HEK293 (cell line): Measurements from ENCODE around the gene VASP.

Experiments used
- CTCF ChIP-seq: fragments of 450-650 bp; formaldehyde crosslinking; IDR thresholded peaks from 2 replicates; pipeline ENCODE4 v1.5.1; 2016; ENCODE audit warnings: missing biosample characterization, missing genetic modification characterization
- KLF10 ChIP-seq: fragments of 450-650 bp; IDR thresholded peaks from 2 replicates; pipeline ENCODE4 v1.5.1; 2018; ENCODE audit warnings: missing biosample characterization, mild to moderate bottlenecking, missing genetic modification characterization
- REST ChIP-seq: fragments of 450-650 bp; formaldehyde crosslinking; IDR thresholded peaks from 2 replicates; pipeline ENCODE4 v1.5.1; 2016; ENCODE audit warnings: missing biosample characterization, missing genetic modification characterization
- ZNF140 ChIP-seq: fragments of 450-650 bp; formaldehyde crosslinking; IDR thresholded peaks from 2 replicates; pipeline ENCODE4 v1.5.1; 2016; ENCODE audit warnings: missing biosample characterization, missing genetic modification characterization
- ZNF274 ChIP-seq, 2 experiments: fragments of 200-500 bp in 1 of 2; fragments of 450-650 bp in 1 of 2; sonication (Bioruptor generic) in 1 of 2; formaldehyde crosslinking in 1 of 2; IDR thresholded peaks; 2 replicates each; pipeline versions ENCODE4 v1.5.1 to v1.6.1; 2014 to 2016; ENCODE audit warnings: borderline replicate concordance in 1 of 2, inconsistent platforms in 1 of 2, low read length in 1 of 2, missing biosample characterization in 1 of 2, missing genetic modification characterization in 1 of 2
- ZNF37A ChIP-seq: fragments of 450-650 bp; IDR thresholded peaks from 2 replicates; pipeline ENCODE4 v1.5.1; 2018; ENCODE audit warnings: missing biosample characterization, missing genetic modification characterization
- ZNF660 ChIP-seq: fragments of 450-650 bp; IDR thresholded peaks from 2 replicates; pipeline ENCODE4 v1.5.1; 2018; ENCODE audit warnings: missing biosample characterization, mild to moderate bottlenecking, missing genetic modification characterization
- TF ChIP-seq, protein P1 (sequence below): fragments of 450-650 bp; formaldehyde crosslinking; IDR thresholded peaks from 2 replicates; pipeline ENCODE4 v1.5.1; 2016; ENCODE audit warnings: missing biosample characterization, missing genetic modification characterization, low read depth

- TF ChIP-seq ZNF660 (tag by site-specific recombination), result no peak
- no peak for TF ChIP-seq CTCF (tag by site-specific recombination)
- no peak for TF ChIP-seq ZNF37A (tag by site-specific recombination)
- TF ChIP-seq ZNF140 (tag by site-specific recombination), result no peak
- no peak for TF ChIP-seq ZNF274 (IDR thresholded peaks at IDR 0.05; ENCODE audit: low read length)
- TF ChIP-seq ZNF274 (tag by site-specific recombination; IDR thresholded peaks at IDR 0.05; ENCODE audit: borderline replicate concordance), result no peak
- no peak for TF ChIP-seq KLF10 (tag by site-specific recombination)
- TF ChIP-seq, protein P1, sequence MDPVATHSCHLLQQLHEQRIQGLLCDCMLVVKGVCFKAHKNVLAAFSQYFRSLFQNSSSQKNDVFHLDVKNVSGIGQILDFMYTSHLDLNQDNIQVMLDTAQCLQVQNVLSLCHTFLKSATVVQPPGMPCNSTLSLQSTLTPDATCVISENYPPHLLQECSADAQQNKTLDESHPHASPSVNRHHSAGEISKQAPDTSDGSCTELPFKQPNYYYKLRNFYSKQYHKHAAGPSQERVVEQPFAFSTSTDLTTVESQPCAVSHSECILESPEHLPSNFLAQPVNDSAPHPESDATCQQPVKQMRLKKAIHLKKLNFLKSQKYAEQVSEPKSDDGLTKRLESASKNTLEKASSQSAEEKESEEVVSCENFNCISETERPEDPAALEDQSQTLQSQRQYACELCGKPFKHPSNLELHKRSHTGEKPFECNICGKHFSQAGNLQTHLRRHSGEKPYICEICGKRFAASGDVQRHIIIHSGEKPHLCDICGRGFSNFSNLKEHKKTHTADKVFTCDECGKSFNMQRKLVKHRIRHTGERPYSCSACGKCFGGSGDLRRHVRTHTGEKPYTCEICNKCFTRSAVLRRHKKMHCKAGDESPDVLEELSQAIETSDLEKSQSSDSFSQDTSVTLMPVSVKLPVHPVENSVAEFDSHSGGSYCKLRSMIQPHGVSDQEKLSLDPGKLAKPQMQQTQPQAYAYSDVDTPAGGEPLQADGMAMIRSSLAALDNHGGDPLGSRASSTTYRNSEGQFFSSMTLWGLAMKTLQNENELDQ (tag by site-specific recombination), result no peak
- no peak for TF ChIP-seq REST
Observed at GRCh38 chr19:45483033-45483432, 24.2 kb upstream of the VASP start.
